ENCODE measurements around the gene ISCA2.
"Not testable (repeated sequence)": the region's sequence is repeated elsewhere in the genome, so short reads cannot be mapped to it uniquely, and the experiment has no call there.

ISCA2 gene

GRCh38 chr14:74493343-74494261 lies at the start of gene ISCA2:
Gene ISCA2, plus strand, starts transcription at chr14:74493765. Its CDS starts 10 bp downstream, at chr14:74493775.
- TF ChIP-seq CTCF (IDR thresholded peaks at IDR 0.05; ENCODE audit: low read length, missing control alignments): no peak
- DNase-seq (ENCODE audit: low read depth): peak; percentile 99
- peak within 1 kb of the TSS; percentile 90 for H3K4me3 ChIP-seq (replicated peaks; ENCODE audit: low read depth, low read length)

GRCh38 chr14:74444866-74445265 lies 48.7 kb upstream of the ISCA2 start:
- DNase-seq (ENCODE audit: low read depth): no peak
- no peak overlapping the region for H3K4me3 ChIP-seq (replicated peaks; ENCODE audit: low read depth, low read length)
- no peak for TF ChIP-seq CTCF (IDR thresholded peaks at IDR 0.05; ENCODE audit: low read length, missing control alignments)

- not testable (repeated sequence) for DNase-seq (ENCODE audit: low read depth); H3K4me3 ChIP-seq (replicated peaks; ENCODE audit: low read depth, low read length)
Observed at GRCh38 chr14:74454397-74454796, 39.2 kb upstream of the ISCA2 start.

- no peak for DNase-seq (ENCODE audit: low read depth)
- no peak for TF ChIP-seq CTCF (IDR thresholded peaks at IDR 0.05; ENCODE audit: low read length, missing control alignments)
Observed at GRCh38 chr14:74456684-74457564, 36.6 kb upstream of the ISCA2 start.

GRCh38 chr14:74457565-74457895 lies 36.0 kb upstream of the ISCA2 start:
- H3K4me3 ChIP-seq (replicated peaks; ENCODE audit: low read depth, low read length): no peak overlapping the region
- TF ChIP-seq CTCF (IDR thresholded peaks at IDR 0.05; ENCODE audit: low read length, missing control alignments): no peak
- no peak for DNase-seq (ENCODE audit: low read depth)

More at GRCh38 chr14:74456684-74457564, 36.6 kb upstream of the ISCA2 start:
- H3K4me3 ChIP-seq (replicated peaks; ENCODE audit: low read depth, low read length): no peak overlapping the region

GRCh38 chr14:74459289-74459946 lies 34.1 kb upstream of the ISCA2 start:
- peak; percentile 64 for DNase-seq (ENCODE audit: low read depth)
- TF ChIP-seq CTCF (IDR thresholded peaks at IDR 0.05; ENCODE audit: low read length, missing control alignments): peak; percentile 78
- H3K4me3 ChIP-seq (replicated peaks; ENCODE audit: low read depth, low read length): no peak overlapping the region

- no peak for TF ChIP-seq CTCF (IDR thresholded peaks at IDR 0.05; ENCODE audit: low read length, missing control alignments)
- no peak for DNase-seq (ENCODE audit: low read depth)
- no peak overlapping the region for H3K4me3 ChIP-seq (replicated peaks; ENCODE audit: low read depth, low read length)
Observed at GRCh38 chr14:74459976-74460375, 33.6 kb upstream of the ISCA2 start.
